ENCODE results near the gene H6PD.

Gene H6PD

GRCh38 chr1:9316080-9316444 is 81.5 kb downstream of the H6PD start:
- FAIRE-seq (no peak), DNase-seq (ENCODE audit: insufficient read length, low spot score) (no peak)
- TF ChIP-seq, protein P1, sequence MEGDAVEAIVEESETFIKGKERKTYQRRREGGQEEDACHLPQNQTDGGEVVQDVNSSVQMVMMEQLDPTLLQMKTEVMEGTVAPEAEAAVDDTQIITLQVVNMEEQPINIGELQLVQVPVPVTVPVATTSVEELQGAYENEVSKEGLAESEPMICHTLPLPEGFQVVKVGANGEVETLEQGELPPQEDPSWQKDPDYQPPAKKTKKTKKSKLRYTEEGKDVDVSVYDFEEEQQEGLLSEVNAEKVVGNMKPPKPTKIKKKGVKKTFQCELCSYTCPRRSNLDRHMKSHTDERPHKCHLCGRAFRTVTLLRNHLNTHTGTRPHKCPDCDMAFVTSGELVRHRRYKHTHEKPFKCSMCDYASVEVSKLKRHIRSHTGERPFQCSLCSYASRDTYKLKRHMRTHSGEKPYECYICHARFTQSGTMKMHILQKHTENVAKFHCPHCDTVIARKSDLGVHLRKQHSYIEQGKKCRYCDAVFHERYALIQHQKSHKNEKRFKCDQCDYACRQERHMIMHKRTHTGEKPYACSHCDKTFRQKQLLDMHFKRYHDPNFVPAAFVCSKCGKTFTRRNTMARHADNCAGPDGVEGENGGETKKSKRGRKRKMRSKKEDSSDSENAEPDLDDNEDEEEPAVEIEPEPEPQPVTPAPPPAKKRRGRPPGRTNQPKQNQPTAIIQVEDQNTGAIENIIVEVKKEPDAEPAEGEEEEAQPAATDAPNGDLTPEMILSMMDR (IDR thresholded peaks at IDR 0.05; ENCODE audit: insufficient read depth, missing control alignments) = no peak

- DNase-seq (ENCODE audit: insufficient read length, low spot score) (no peak), FAIRE-seq (no peak)
- TF ChIP-seq, protein P1 (IDR thresholded peaks at IDR 0.05; ENCODE audit: insufficient read depth, missing control alignments) = no peak
Measured at GRCh38 chr1:9316512-9316911, 81.9 kb downstream of the H6PD start.

DNA sequence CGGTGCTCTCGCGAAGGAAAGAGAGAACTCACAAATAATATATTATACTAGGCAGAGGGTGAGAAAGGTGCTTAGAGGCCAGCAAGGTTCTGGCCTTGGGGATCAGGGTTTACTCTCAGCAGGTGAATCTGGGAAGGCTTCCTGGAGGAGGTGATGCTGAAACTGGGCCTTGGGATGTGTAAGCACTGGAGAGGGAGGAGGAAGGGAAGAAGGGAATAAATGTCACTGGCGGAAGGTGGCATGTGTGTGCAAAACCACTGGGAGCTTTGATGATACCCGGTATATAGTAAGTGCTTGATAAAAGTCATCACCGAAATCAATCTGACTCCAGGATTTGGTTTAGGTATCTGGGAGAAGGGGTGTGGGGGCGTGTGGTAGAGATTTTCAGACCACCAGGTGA is 82.5 kb downstream of the H6PD start:
- TF ChIP-seq, protein P1 (IDR thresholded peaks at IDR 0.05; ENCODE audit: insufficient read depth, missing control alignments) = no peak
- DNase-seq (ENCODE audit: insufficient read length, low spot score) (no peak), FAIRE-seq (no peak)

DNA sequence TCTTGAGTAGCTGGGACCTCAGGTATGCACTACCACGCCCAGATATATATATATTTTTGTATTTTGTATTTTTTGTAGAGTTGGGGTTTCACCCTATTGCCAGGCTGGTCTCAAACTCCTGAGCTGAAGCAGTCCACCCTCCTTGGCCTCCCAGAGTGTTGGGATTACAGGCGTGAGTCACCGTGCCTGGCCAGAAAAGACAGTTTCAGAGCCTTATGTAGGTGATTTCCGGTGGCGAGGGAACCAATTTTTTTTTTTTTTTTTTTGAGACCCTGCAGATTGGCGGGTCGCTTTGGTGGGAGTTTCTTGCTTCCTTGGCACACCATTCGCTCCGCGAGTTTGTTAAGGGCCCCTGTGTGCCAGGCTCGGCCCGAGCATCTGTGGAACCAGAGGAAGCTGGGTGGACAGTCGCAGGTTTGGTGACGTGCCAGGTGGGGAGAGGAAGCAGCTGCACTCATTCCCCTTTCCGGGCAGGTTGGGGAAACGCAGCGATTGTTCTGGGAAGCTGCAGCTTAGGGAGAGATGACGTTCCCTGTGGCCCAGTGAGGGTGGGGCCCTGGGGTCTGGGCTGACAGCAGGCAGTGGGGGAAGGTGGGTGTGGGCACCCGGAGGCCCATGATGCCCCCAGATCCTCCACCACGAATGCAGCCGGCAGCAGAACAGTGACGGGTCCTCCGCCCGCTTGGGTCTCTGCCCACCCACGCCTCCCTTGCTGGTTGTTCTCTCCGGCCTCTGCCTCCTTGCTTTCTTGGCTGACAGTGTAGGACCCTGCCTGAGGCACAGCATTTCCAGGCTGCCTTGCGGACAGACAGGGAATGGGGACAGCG is 83.2 kb downstream of the H6PD start:
- FAIRE-seq = no peak
- TF ChIP-seq, protein P1 (IDR thresholded peaks at IDR 0.05; ENCODE audit: insufficient read depth, missing control alignments) = no peak
- no peak for DNase-seq (ENCODE audit: insufficient read length, low spot score)

- TF ChIP-seq, protein P1 (IDR thresholded peaks at IDR 0.05; ENCODE audit: insufficient read depth, missing control alignments) = no peak
- no peak for FAIRE-seq
- no peak for DNase-seq (ENCODE audit: insufficient read length, low spot score)
Measured at GRCh38 chr1:9319208-9319788, 84.7 kb downstream of the H6PD start.

- FAIRE-seq (no peak), DNase-seq (ENCODE audit: insufficient read length, low spot score) (no peak)
- TF ChIP-seq, protein P1 (IDR thresholded peaks at IDR 0.05; ENCODE audit: insufficient read depth, missing control alignments) = no peak
Measured at GRCh38 chr1:9319789-9320519, 85.4 kb downstream of the H6PD start.

All from D721Med (cell line).